GDM1 (cell line): ENCODE data around the gene CTNNBL1.
"Not testable (repeated sequence)": the region's sequence is repeated elsewhere in the genome, so short reads cannot be mapped to it uniquely, and the experiment has no call there.

Experiments used
- DNase-seq: peaks from one replicate; lab custom pipeline; 2025; lab: John Stamatoyannopoulos, UW

CTNNBL1 gene, protein sequence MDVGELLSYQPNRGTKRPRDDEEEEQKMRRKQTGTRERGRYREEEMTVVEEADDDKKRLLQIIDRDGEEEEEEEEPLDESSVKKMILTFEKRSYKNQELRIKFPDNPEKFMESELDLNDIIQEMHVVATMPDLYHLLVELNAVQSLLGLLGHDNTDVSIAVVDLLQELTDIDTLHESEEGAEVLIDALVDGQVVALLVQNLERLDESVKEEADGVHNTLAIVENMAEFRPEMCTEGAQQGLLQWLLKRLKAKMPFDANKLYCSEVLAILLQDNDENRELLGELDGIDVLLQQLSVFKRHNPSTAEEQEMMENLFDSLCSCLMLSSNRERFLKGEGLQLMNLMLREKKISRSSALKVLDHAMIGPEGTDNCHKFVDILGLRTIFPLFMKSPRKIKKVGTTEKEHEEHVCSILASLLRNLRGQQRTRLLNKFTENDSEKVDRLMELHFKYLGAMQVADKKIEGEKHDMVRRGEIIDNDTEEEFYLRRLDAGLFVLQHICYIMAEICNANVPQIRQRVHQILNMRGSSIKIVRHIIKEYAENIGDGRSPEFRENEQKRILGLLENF

DNA sequence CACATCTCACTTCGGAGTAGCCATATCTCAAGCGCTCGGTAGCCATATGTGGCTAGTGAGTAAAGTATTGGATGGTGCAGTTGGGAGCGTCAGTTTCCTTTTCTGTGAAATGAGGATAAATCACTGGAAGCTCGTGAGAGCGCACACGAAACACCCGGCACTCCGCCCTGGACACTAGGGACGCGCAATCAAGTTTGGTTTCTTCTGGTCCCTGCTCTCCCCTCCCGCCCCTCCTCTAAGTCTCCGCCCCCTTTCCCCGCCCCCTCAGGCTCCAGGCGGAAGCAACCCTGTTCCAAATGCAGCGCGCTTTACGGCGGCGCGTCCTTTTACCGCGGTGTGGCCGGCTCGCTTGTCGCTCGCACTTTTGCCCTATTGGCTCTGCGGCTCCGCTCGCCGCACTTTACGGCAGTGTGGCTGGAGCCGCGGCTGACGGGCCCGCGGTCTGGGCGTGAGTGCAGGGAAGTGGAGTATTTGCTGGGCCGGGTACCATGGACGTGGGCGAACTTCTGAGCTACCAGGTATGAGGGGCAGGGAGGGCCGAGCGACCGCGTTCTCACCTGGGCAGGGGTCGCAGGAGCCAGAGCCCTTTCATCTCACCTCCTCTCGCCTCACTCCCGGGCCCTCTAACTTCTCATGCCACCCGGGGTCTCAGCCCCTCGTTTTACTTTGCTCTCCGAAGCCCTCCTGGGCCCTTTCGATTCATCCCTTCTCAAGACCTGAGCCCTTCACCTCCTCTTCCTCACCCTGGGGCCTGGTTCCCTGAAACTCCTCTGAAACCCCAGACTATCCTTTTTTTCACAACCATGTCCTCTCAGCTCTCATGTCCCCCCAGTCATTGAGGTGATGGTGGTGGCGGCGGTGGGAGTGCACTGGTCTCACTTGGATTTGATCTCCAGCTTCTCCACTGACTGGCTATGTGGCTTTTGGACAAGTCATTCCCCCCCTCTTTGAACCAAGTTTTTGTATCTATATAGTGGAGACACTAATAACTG lies at the start of gene CTNNBL1:
Gene CTNNBL1, plus strand, starts transcription at position 396 of the 992 bp plus-strand sequence. Its CDS starts 93 bp downstream, at position 489.
- DNase-seq = peak; percentile 94

GRCh38 chr20:37644605-37645004 lies 49.2 kb upstream of the CTNNBL1 start:
- no peak for DNase-seq

- no peak for DNase-seq
Measured at GRCh38 chr20:37647946-37648345, 45.9 kb upstream of the CTNNBL1 start.

DNA sequence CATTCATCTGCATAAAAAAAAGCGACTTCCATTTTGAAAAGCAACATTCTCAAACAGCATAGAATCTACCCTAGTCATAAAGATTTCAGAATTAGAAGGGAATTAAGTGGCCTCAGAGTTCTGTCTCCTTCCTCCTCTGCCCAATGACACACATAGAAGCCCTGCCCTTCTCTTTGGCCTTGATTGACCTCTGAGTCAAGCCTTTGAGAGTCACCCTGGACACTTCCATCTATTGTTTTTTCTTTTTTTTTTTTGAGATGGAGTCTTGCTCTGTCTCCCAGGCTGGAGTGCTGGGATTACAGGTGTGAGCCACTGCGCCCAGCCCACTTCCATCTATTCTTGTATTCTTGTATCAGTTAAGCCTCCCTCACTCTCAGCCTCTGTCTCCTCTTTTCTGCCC lies 44.8 kb upstream of the CTNNBL1 start:
- DNase-seq = no peak

GRCh38 chr20:37649676-37650370 lies 44.0 kb upstream of the CTNNBL1 start:
- no peak for DNase-seq

DNA sequence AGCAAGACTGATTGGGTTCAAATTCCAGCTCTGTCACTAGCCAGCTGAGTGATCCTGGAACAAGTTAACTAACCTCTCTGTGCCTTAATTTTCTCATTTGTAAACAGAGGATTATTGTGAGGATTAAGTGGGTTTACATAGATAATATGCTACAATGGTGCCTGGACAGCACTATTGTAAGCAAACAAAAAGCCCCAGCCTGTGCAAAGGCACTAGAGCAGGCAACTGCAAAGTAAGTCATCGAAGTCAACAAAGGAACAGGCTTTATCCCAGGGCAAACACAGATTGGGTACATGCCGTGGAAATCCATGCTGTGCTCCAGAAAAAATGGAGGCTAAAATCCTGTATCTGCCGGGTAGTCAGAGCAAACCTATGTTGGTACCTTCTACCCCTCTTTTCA lies 43.2 kb upstream of the CTNNBL1 start:
- no peak for DNase-seq

GRCh38 chr20:37651932-37652331 lies 41.9 kb upstream of the CTNNBL1 start:
- no peak for DNase-seq

- no peak for DNase-seq
Measured at GRCh38 chr20:37656945-37657344, 36.9 kb upstream of the CTNNBL1 start.

- DNase-seq = no peak
Measured at GRCh38 chr20:37657924-37658804, 35.7 kb upstream of the CTNNBL1 start.

GRCh38 chr20:37661519-37661918 lies 32.3 kb upstream of the CTNNBL1 start:
- DNase-seq = no peak

GRCh38 chr20:37662308-37662707 lies 31.5 kb upstream of the CTNNBL1 start:
- no peak for DNase-seq

GRCh38 chr20:37664595-37664994 lies 29.2 kb upstream of the CTNNBL1 start:
- DNase-seq = not testable (repeated sequence)

DNA sequence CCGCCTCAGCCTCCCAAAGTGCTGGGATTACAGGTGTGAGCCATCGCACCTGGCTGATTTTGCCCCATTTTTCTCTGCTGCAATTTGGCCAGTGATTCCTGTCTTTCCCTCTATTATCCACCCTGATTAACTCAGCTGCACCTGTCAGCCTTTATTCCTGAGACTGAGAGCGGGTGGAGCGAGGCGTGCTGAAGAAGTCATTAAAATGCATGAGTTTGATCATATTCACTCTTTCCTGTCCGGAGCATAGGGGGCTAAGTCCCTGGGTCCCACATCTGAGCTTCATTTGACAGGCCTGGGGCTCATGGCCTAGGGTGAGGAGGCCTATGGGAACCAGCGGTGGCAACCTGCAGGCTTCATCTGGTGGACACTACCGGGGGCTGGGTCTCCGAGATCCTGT lies 25.7 kb upstream of the CTNNBL1 start:
- no peak for DNase-seq

DNA sequence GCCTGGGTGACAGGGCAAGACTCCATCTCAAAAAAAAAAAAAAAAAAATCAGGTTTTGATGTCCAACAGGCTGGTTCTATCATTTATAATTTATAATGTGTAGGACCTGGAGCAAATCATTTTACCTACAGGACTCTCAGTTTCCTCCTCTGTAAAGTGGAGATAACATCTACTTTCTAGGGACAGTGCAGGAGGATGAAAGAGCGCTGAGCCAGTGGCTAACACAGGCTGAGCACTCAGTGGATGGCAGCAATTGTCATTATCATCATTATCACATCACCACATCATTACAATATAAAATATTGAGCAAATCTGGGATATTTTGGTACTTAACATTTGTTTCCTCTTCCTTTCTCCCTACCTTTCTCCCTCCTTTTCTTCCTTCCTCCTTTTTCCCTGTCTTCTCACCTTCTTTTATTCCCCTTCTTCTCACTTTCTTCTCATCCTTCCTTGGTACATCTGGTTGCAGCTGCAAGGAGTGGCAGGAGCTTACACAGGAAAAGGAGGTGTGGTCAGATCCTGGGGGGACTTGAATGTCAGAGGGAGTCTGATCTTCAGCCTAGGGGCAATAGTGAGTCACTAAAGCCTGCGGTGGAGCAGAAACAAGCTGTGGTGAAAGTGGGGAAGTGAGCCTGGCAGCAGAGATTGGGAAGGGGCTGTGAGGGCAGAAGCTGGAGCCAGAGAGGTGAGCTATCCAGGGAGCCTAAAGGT lies 24.6 kb upstream of the CTNNBL1 start:
- peak; percentile 42 for DNase-seq

GRCh38 chr20:37669773-37670236 lies 24.0 kb upstream of the CTNNBL1 start:
- no peak for DNase-seq

GRCh38 chr20:37670351-37670791 lies 23.5 kb upstream of the CTNNBL1 start:
- no peak for DNase-seq

DNA sequence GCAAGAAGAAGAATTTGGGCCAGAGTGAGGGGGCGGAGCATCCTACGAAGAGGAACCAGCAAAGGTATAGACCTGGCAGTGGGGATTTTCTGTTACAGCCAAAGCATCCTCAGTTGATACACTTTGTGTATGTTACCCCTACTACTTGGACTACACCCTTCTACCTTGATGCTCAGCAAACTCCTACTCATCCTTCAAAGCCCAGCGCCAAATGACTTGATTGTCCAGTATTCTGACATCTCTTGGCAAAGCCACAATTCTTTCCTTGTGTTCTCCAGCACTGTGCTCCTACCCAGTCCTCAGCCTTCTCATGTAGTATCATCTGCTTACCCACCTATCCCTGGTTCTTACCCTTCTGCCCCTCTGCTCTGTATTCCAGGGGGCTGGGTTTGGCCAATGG lies 21.7 kb upstream of the CTNNBL1 start:
- DNase-seq = no peak

GRCh38 chr20:37673444-37673843 lies 20.4 kb upstream of the CTNNBL1 start:
- no peak for DNase-seq

DNA sequence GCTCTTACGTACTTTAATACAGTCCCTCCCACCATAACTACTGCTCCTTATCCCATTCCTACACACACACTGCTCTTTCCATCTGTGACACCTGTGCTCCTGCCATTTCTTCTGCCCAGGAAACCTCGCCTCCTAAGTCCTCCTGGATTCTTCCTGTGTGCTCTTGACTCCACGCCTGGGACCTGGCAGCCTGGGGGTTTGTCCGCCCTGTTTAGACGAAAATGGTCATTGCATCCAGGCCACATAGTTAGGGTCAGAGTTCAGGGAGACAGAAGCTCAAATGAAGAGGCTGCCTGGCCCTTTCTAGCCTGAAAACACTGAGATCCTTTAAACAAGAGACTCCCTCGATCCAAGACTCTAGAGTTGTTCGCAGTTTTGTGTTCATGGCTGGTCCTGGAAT lies 17.4 kb upstream of the CTNNBL1 start:
- DNase-seq = no peak
